IMR-90 (cell line): Measurements from ENCODE around the gene TEX44. TPM values are rescaled to one million over a fixed set of nuclear protein-coding genes. Genes with fewer than 3 reads are reported as not detected.
A peak's percentile ranks its signal among the peaks of the same experiment; 100 is the strongest.

Source experiments
- ATAC-seq: fragments of 200-7000 bp; cut with Tn5 transposase; 2 replicates; pipeline ENCODE4 v1.9.1; 2020; ENCODE audit warnings: low read depth, mild to moderate bottlenecking, moderate library complexity
- BruUV-seq: library from RNA; stranded (reverse); fragments of 400-500 nt; replicated peaks from 2 replicates; lab custom pipeline; 2021; lab: Mats Ljungman, UMichigan
- CTCF ChIA-PET: fragments of 300-600 bp; formaldehyde crosslinking; extraction: SDS; loops from one replicate; lab custom pipeline; 2021; ENCODE audit warnings: antibody characterized with exemption; lab: Yijun Ruan, JAX
- POLR2A ChIA-PET: fragments of 300-600 bp; sonication (Branson Sonifier 250); formaldehyde crosslinking; loops from one replicate; lab custom pipeline; 2022; ENCODE audit warnings: antibody characterized with exemption; ENCODE audit not compliant: unreplicated experiment; lab: Charles Lee
- DNase-seq: peaks from one replicate; pipeline ENCODE4 v3.0.0; 2013
- H2AFZ ChIP-seq: replicated peaks from 2 replicates; pipeline ENCODE3; 2013; ENCODE audit warnings: low read length, mild to moderate bottlenecking; ENCODE audit not compliant: poor library complexity
- H2AK5ac ChIP-seq: 2 replicates; pipeline ENCODE4 v1.6.1; 2013; ENCODE audit warnings: low read depth, low read length, inconsistent platforms
- H2AK9ac ChIP-seq: replicated peaks from 2 replicates; pipeline ENCODE3; 2013; ENCODE audit warnings: mild to moderate bottlenecking, low read depth, low read length, moderate library complexity; ENCODE audit not compliant: poor library complexity
- H2BK120ac ChIP-seq: 2 replicates; pipeline ENCODE4 v1.6.1; 2013; ENCODE audit warnings: low read depth, low read length, inconsistent platforms
- H2BK15ac ChIP-seq: 3 replicates; pipeline ENCODE4 v1.6.1; 2013; ENCODE audit warnings: low read depth, low read length, inconsistent platforms
- H2BK20ac ChIP-seq: 2 replicates; pipeline ENCODE4 v1.6.1; 2013; ENCODE audit warnings: low read depth, mild to moderate bottlenecking, inconsistent platforms, low read length, moderate library complexity
- H2BK5ac ChIP-seq: 2 replicates; pipeline ENCODE4 v1.6.1; 2013; ENCODE audit warnings: mild to moderate bottlenecking, low read depth, low read length, inconsistent platforms; ENCODE audit not compliant: poor library complexity, severe bottlenecking
- H3K14ac ChIP-seq: replicated peaks from 2 replicates; pipeline ENCODE4 v1.6.1; 2013; ENCODE audit warnings: low read depth, low read length, inconsistent platforms
- H3K18ac ChIP-seq: 2 replicates; pipeline ENCODE4 v1.6.1; 2013; ENCODE audit warnings: low read depth, low read length, control low read depth
- H3K23ac ChIP-seq: 2 replicates; pipeline ENCODE4 v1.6.1; 2013; ENCODE audit warnings: low read depth, low read length, inconsistent platforms
- H3K27ac ChIP-seq: 2 replicates; pipeline ENCODE4 v1.5.1; 2013; ENCODE audit warnings: mild to moderate bottlenecking, control low read depth, low read length; ENCODE audit not compliant: insufficient read depth
- H3K27me3 ChIP-seq: 2 replicates; pipeline ENCODE4 v1.6.1; 2013; ENCODE audit warnings: low read length; ENCODE audit not compliant: control insufficient read depth, insufficient read depth
- H3K36me3 ChIP-seq: 2 replicates; pipeline ENCODE4 v1.6.1; 2013; ENCODE audit warnings: low read length, mixed read lengths; ENCODE audit not compliant: control insufficient read depth, insufficient read depth
- H3K4ac ChIP-seq: 2 replicates; pipeline ENCODE4 v1.6.1; 2013; ENCODE audit warnings: low read depth, low read length, inconsistent platforms
- H3K4me1 ChIP-seq: 2 replicates; pipeline ENCODE4 v1.6.1; 2013; ENCODE audit warnings: low read length, mixed read lengths; ENCODE audit not compliant: control insufficient read depth, insufficient read depth
- H3K4me2 ChIP-seq: 2 replicates; pipeline ENCODE4 v1.6.1; 2013; ENCODE audit warnings: low read depth, mild to moderate bottlenecking, control low read depth, low read length, moderate library complexity
- H3K4me3 ChIP-seq: 2 replicates; pipeline ENCODE4 v1.5.1; 2013; ENCODE audit warnings: low read depth, mild to moderate bottlenecking, control low read depth, low read length, moderate library complexity; ENCODE audit not compliant: insufficient read depth
- H3K56ac ChIP-seq: 2 replicates; pipeline ENCODE4 v1.6.1; 2013; ENCODE audit warnings: low read length, inconsistent platforms; ENCODE audit not compliant: insufficient read depth; ENCODE audit errors: extremely low read depth
- H3K79me1 ChIP-seq, 2 experiments: 2 replicates each; pipeline ENCODE4 v1.6.1; 2013; ENCODE audit warnings: low read length in 2 of 2, inconsistent platforms in 1 of 2, low read depth in 1 of 2
- H3K9ac ChIP-seq: 2 replicates; pipeline ENCODE4 v1.6.1; 2013; ENCODE audit warnings: low read depth, low read length, control low read depth
- H3K9me1 ChIP-seq: 2 replicates; pipeline ENCODE4 v1.6.1; 2013; ENCODE audit warnings: low read length, inconsistent platforms; ENCODE audit not compliant: insufficient read depth
- H3K9me3 ChIP-seq: 2 replicates; pipeline ENCODE4 v1.6.1; 2013; ENCODE audit warnings: low read length; ENCODE audit not compliant: control insufficient read depth, insufficient read depth
- H4K20me1 ChIP-seq: 2 replicates; pipeline ENCODE4 v1.6.1; 2013; ENCODE audit warnings: low read length, inconsistent platforms; ENCODE audit not compliant: insufficient read depth
- H4K5ac ChIP-seq: 2 replicates; pipeline ENCODE4 v1.6.1; 2013; ENCODE audit warnings: mild to moderate bottlenecking, low read depth, low read length, control low read depth
- H4K8ac ChIP-seq, 2 experiments: 2 replicates each; pipeline ENCODE4 v1.6.1; 2013; ENCODE audit warnings: low read depth in 2 of 2, low read length in 2 of 2, control low read depth in 1 of 2, inconsistent platforms in 1 of 2
- H4K91ac ChIP-seq: 2 replicates; pipeline ENCODE4 v1.6.1; 2013; ENCODE audit warnings: low read depth, low read length, inconsistent platforms; ENCODE audit not compliant: insufficient read depth
- BHLHE40 ChIP-seq: fragments of 150-350 bp; IDR thresholded peaks from 2 replicates; pipeline ENCODE4 v1.6.1; 2016; ENCODE audit warnings: mild to moderate bottlenecking, low read depth, low read length
- CEBPB ChIP-seq: IDR thresholded peaks from 2 replicates; pipeline ENCODE4 v1.6.1; 2012; ENCODE audit warnings: low read depth, low read length, improper control_type of control experiment
- CHD1 ChIP-seq: IDR thresholded peaks from 2 replicates; pipeline ENCODE4 v1.6.1; 2012; ENCODE audit warnings: low read depth, low read length, improper control_type of control experiment
- FOS ChIP-seq: fragments of 150-350 bp; IDR thresholded peaks from 2 replicates; pipeline ENCODE4 v1.6.1; 2016; ENCODE audit warnings: low read depth, low read length
- MAFK ChIP-seq: IDR thresholded peaks from 2 replicates; pipeline ENCODE4 v1.6.1; 2012; ENCODE audit warnings: low read depth, low read length, improper control_type of control experiment
- MAZ ChIP-seq: IDR thresholded peaks from 2 replicates; pipeline ENCODE4 v1.6.1; 2012; ENCODE audit warnings: low read depth, mild to moderate bottlenecking, low read length, improper control_type of control experiment, moderate library complexity, borderline replicate concordance
- NFE2L2 ChIP-seq: fragments of 150-350 bp; IDR thresholded peaks from 2 replicates; pipeline ENCODE4 v1.6.1; 2016; ENCODE audit warnings: low read depth, mild to moderate bottlenecking, low read length
- POLR2A ChIP-seq: IDR thresholded peaks from 2 replicates; pipeline ENCODE4 v1.6.1; 2012; ENCODE audit warnings: mild to moderate bottlenecking, low read depth, low read length
- RAD21 ChIP-seq: IDR thresholded peaks from 2 replicates; pipeline ENCODE4 v1.6.1; 2012; ENCODE audit warnings: low read length, improper control_type of control experiment
- RCOR1 ChIP-seq: IDR thresholded peaks from 2 replicates; pipeline ENCODE4 v1.6.1; 2012; ENCODE audit warnings: mild to moderate bottlenecking, low read length, improper control_type of control experiment; ENCODE audit not compliant: insufficient replicate concordance
- SMC3 ChIP-seq: fragments of 150-350 bp; IDR thresholded peaks from 2 replicates; pipeline ENCODE4 v1.6.1; 2016; ENCODE audit warnings: low read depth, mild to moderate bottlenecking, antibody characterized with exemption, low read length, moderate library complexity
- WGBS, 2 experiments: methylation state at CpG; one replicate each; pipeline versions ENCODE4 v1.1.5 to v1.1.7; 2013; ENCODE audit warnings: missing lambda C conversion rate in 2 of 2; ENCODE audit not compliant: insufficient read length in 1 of 2; ENCODE audit errors: extremely low coverage in 2 of 2; 5-methylcytosine and 5-hydroxymethylcytosine counted together
- dilution Hi-C: fragments of 300-500 bp; cut with HindIII; formaldehyde crosslinking; loops from one replicate; pipeline ENCODE4 v1.14.3; 2018; ENCODE audit warnings: low sequenced_read_pairs; ENCODE audit not compliant: unreplicated experiment
- in situ Hi-C: fragments of 300-500 bp; cut with MboI; formaldehyde crosslinking; loops from 3 replicates; pipeline ENCODE4 v1.14.3; 2019; ENCODE audit warnings: low sequenced_read_pairs, inconsistent platforms, mixed read lengths
- intact Hi-C: fragments of 100-400 bp; cut with micrococcal nuclease; formaldehyde crosslinking; loops from 2 replicates; pipeline ENCODE4 v1.10.0; 2022
- polyA plus RNA-seq, 3 experiments: library from polyadenylated mRNA; depleted of rRNA; stranded (reverse); fragments of >200 nt; gene quantifications; 2 replicates each; pipeline ENCODE4 v1.2.3, GENCODE V29; 2012; ENCODE audit warnings: low replicate concordance in 1 of 3
- total RNA-seq: library from RNA; depleted of rRNA; stranded (reverse); fragments of >200 nt; gene quantifications from 2 replicates; pipeline ENCODE4 v1.2.3, GENCODE V29; 2012
- TF ChIP-seq, protein P1 (sequence below): fragments of 150-350 bp; IDR thresholded peaks from 2 replicates; pipeline ENCODE4 v1.6.1; 2016; ENCODE audit warnings: low read depth, mild to moderate bottlenecking, low read length, moderate library complexity, borderline replicate concordance
- TF ChIP-seq, protein P2 (sequence below): conservative IDR thresholded peaks from 2 replicates; pipeline ENCODE4 v1.5.1; 2012; ENCODE audit warnings: mild to moderate bottlenecking, low read depth, low read length, improper control_type of control experiment

TEX44 gene
- total and polyA plus RNA-seq, 2 of the 4 experiments (the other 2 are of a cell fraction): not detected

DNA sequence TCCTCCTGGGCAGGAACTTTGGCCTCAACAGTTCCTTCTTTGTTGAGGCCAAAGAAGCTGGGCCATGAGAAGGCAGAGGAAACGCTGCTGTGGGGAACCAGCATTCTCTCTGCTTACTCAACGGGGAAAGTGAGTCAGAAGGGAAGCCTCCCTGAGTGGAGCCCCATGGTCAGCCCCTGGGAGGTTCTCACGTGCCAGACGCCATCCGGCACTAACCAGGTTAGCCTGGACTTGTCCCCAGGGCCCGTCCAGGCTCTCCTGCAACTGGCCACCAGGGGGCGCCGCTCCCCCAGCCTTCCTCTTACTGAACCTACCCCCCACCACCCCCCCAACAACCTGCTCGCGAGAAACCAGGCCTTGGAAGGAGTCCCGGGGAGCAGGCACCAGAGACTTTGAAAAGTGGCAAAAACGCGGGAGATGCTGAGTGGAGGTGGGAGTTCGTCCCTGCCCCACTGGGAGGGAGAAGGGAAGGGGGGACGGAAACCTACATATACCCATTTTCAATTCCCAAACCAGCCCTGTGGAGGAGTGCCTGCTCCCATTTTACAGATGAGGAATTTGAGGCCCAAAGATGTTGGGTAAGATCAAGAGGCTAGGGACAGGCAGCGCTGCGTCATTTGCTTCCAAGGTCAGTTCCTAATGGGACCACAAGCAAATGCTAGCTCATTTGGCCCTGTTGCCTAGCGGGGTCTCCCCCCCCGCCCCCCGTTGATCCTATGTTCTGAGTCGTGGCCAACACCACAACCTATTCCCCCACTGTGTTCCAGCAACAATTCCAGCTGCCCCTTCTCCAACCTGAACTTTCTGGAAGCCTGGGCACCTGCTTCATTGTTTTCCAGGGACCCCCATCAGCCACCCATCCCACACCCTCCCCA is 20.0 kb downstream of the TEX44 start:
- Histone ChIP-seq H3K14ac (peak overlapping the region; percentile 82), H2BK15ac (peak overlapping the region; percentile 54; the same call in 2 of the 3 replicates), H3K56ac (0 out of 2 replicates have a peak overlapping the region, but pooled peaks have one; percentile 20), H3K36me3 (no peaks in the 10 kb centered on the region), H3K4me3 (no peak overlapping the region), H3K4me2 (no peak overlapping the region), H3K79me1 (no peaks in the 10 kb centered on the region; a peak in 1 of 4 replicates), H2AK9ac (peak overlapping the region; percentile 94), H3K27me3 (no peaks in the 10 kb centered on the region), H2AK5ac (peak overlapping the region; percentile 81), H3K27ac (peak overlapping the region; percentile 69), H2BK120ac (peak overlapping the region; percentile 97), H4K8ac (peak overlapping the region; percentile 74 to 91), H3K4me1 (peaks cover 24% of the 10 kb centered on the region), H2BK20ac (peak overlapping the region; percentile 69), H3K9ac (no peak overlapping the region), H3K9me1 (peaks cover 8% of the 10 kb centered on the region; the same call in 1 of the 2 replicates), H4K20me1 (no peaks in the 10 kb centered on the region), H2BK5ac (peak overlapping the region; percentile 82), H2AFZ (peak overlapping the region; percentile 95), H3K23ac (peak overlapping the region; percentile 84; the same call in 1 of the 2 replicates), H4K91ac (peak overlapping the region; percentile 71), H3K4ac (peak overlapping the region; percentile 93), H3K18ac (peak overlapping the region; percentile 68; the same call in 1 of the 2 replicates), H3K9me3 (no peaks in the 10 kb centered on the region), H4K5ac (peak overlapping the region; percentile 23)
- DNase-seq: peak; percentile 96
- in situ Hi-C loops (loop anchor here (5.0 kb wide), 3 partner anchors 60 to 170 kb away; partner anchors contain the start of gene PDE6D), intact Hi-C loops (loop anchor here (1.0 to 2.0 kb wide), 4 partner anchors 54 to 168 kb away; partner anchors contain the start of gene PDE6D), dilution Hi-C loops (no loop called here)
- ATAC-seq: peak; percentile 76
- POLR2A ChIA-PET: interaction anchor here (0.8 kb wide), 1 partner anchor 62 kb away, joined by 3 read pairs; no protein-coding TSS in a partner anchor
- WGBS, 2 experiments: 40% methylated on average over 2 of the region's 21 CpGs; no CpG with 5 or more reads in 1 of the 2 experiments
- CTCF ChIA-PET: interaction anchor here (0.6 to 2.7 kb wide), 14 partner anchors 11 to 104 kb away, joined by 3 to 14 read pairs (median 5); no protein-coding TSS in a partner anchor
- BruUV-seq: no TSS peak
- no peak for TF ChIP-seq CHD1
- TF ChIP-seq CEBPB: peak; percentile 65
- peak; percentile 93 for TF ChIP-seq SMC3
- TF ChIP-seq, protein P1, sequence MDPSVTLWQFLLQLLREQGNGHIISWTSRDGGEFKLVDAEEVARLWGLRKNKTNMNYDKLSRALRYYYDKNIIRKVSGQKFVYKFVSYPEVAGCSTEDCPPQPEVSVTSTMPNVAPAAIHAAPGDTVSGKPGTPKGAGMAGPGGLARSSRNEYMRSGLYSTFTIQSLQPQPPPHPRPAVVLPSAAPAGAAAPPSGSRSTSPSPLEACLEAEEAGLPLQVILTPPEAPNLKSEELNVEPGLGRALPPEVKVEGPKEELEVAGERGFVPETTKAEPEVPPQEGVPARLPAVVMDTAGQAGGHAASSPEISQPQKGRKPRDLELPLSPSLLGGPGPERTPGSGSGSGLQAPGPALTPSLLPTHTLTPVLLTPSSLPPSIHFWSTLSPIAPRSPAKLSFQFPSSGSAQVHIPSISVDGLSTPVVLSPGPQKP: no peak
- no peak for TF ChIP-seq NFE2L2
- peak; percentile 79; the same call in 1 of the 2 replicates for TF ChIP-seq FOS
- TF ChIP-seq POLR2A: peak; percentile 67
- TF ChIP-seq RCOR1: peak; percentile 60
- TF ChIP-seq RAD21: peak; percentile 98
- peak; percentile 83; the same call in 1 of the 2 replicates for TF ChIP-seq MAZ
- TF ChIP-seq BHLHE40: peak; percentile 100
- TF ChIP-seq, protein P2, sequence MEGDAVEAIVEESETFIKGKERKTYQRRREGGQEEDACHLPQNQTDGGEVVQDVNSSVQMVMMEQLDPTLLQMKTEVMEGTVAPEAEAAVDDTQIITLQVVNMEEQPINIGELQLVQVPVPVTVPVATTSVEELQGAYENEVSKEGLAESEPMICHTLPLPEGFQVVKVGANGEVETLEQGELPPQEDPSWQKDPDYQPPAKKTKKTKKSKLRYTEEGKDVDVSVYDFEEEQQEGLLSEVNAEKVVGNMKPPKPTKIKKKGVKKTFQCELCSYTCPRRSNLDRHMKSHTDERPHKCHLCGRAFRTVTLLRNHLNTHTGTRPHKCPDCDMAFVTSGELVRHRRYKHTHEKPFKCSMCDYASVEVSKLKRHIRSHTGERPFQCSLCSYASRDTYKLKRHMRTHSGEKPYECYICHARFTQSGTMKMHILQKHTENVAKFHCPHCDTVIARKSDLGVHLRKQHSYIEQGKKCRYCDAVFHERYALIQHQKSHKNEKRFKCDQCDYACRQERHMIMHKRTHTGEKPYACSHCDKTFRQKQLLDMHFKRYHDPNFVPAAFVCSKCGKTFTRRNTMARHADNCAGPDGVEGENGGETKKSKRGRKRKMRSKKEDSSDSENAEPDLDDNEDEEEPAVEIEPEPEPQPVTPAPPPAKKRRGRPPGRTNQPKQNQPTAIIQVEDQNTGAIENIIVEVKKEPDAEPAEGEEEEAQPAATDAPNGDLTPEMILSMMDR: peak; percentile 97
- peak; percentile 9; the same call in 1 of the 2 replicates for TF ChIP-seq MAFK
